Measurements from ENCODE around the gene GTF2A1.

The GTF2A1 gene

GRCh38 chr14:81165188-81165587 lies 55.6 kb downstream of the GTF2A1 start:
- Histone ChIP-seq H3K4me2 (ENCODE audit: low read depth, low read length) (no peak overlapping the region), H3K9ac (ENCODE audit: low read length) (no peak overlapping the region), H3K4me1 (ENCODE audit: low read length) (peaks cover 5% of the 10 kb centered on the region; the same call in 1 of the 2 replicates), H3K9me3 (replicated peaks; ENCODE audit: insufficient read depth, low read length) (no peaks in the 10 kb centered on the region), H3K27ac (ENCODE audit: low read length) (no peak overlapping the region), H3K4me3 (ENCODE audit: low read length) (no peak overlapping the region), H4K20me1 (ENCODE audit: insufficient read depth, low read length) (no peaks in the 10 kb centered on the region), H3K27me3 (replicated peaks; ENCODE audit: insufficient read depth, low read length) (no peaks in the 10 kb centered on the region), H3K79me2 (ENCODE audit: low read length) (no peaks in the 10 kb centered on the region), H3F3A (ENCODE audit: insufficient read depth, low read length) (no peaks in the 10 kb centered on the region), H3K36me3 (replicated peaks; ENCODE audit: insufficient read depth, low read length) (no peaks in the 10 kb centered on the region), H3K9me2 (replicated peaks; ENCODE audit: insufficient read depth, low read length) (no peaks in the 10 kb centered on the region), H2AFZ (ENCODE audit: low read length) (no peak overlapping the region)
- TF ChIP-seq EZH2phosphoT487 (IDR thresholded peaks at IDR 0.05; ENCODE audit: low read length) (no peak), CTCF (IDR thresholded peaks at IDR 0.05; ENCODE audit: low read length) (no peak), EZH2 (optimal IDR thresholded peaks at IDR 0.05; ENCODE audit: low read depth, low read length) (no peak)
- no peak for DNase-seq

GRCh38 chr14:81164167-81164774 lies 56.5 kb downstream of the GTF2A1 start:
- Histone ChIP-seq H3K4me2 (ENCODE audit: low read depth, low read length) (no peak overlapping the region), H3K27ac (ENCODE audit: low read length) (no peak overlapping the region)

GRCh38 chr14:81162941-81163340 lies 57.8 kb downstream of the GTF2A1 start:
- Histone ChIP-seq H3K4me2 (ENCODE audit: low read depth, low read length) (no peak overlapping the region), H3K9me3 (replicated peaks; ENCODE audit: insufficient read depth, low read length) (no peaks in the 10 kb centered on the region), H3K4me1 (ENCODE audit: low read length) (no peaks in the 10 kb centered on the region), H3K9me2 (replicated peaks; ENCODE audit: insufficient read depth, low read length) (no peaks in the 10 kb centered on the region), H3K27ac (ENCODE audit: low read length) (no peak overlapping the region), H3F3A (ENCODE audit: insufficient read depth, low read length) (no peaks in the 10 kb centered on the region), H3K36me3 (replicated peaks; ENCODE audit: insufficient read depth, low read length) (no peaks in the 10 kb centered on the region), H3K27me3 (replicated peaks; ENCODE audit: insufficient read depth, low read length) (no peaks in the 10 kb centered on the region), H2AFZ (ENCODE audit: low read length) (no peak overlapping the region), H3K9ac (ENCODE audit: low read length) (no peak overlapping the region), H3K4me3 (ENCODE audit: low read length) (no peak overlapping the region), H4K20me1 (ENCODE audit: insufficient read depth, low read length) (no peaks in the 10 kb centered on the region), H3K79me2 (ENCODE audit: low read length) (no peaks in the 10 kb centered on the region)
- TF ChIP-seq CTCF (IDR thresholded peaks at IDR 0.05; ENCODE audit: low read length): no peak
- TF ChIP-seq EZH2phosphoT487 (IDR thresholded peaks at IDR 0.05; ENCODE audit: low read length): no peak
- TF ChIP-seq EZH2 (optimal IDR thresholded peaks at IDR 0.05; ENCODE audit: low read depth, low read length): no peak
- DNase-seq: no peak

More at GRCh38 chr14:81164167-81164774, 56.5 kb downstream of the GTF2A1 start:
- TF ChIP-seq EZH2 (optimal IDR thresholded peaks at IDR 0.05; ENCODE audit: low read depth, low read length): no peak
- TF ChIP-seq CTCF (IDR thresholded peaks at IDR 0.05; ENCODE audit: low read length): peak; percentile 57
- no peak for TF ChIP-seq EZH2phosphoT487 (IDR thresholded peaks at IDR 0.05; ENCODE audit: low read length)
- no peaks in the 10 kb centered on the region for H3K36me3 ChIP-seq (replicated peaks; ENCODE audit: insufficient read depth, low read length)
- H3K9me3 ChIP-seq (replicated peaks; ENCODE audit: insufficient read depth, low read length): no peaks in the 10 kb centered on the region
- no peak overlapping the region for H3K4me3 ChIP-seq (ENCODE audit: low read length)
- H4K20me1 ChIP-seq (ENCODE audit: insufficient read depth, low read length): no peaks in the 10 kb centered on the region
- peak; percentile 49 for DNase-seq
- H2AFZ ChIP-seq (ENCODE audit: low read length): no peak overlapping the region
- H3K9ac ChIP-seq (ENCODE audit: low read length): no peak overlapping the region
- no peaks in the 10 kb centered on the region for H3K79me2 ChIP-seq (ENCODE audit: low read length)
- peaks cover 1% of the 10 kb centered on the region; the same call in 1 of the 2 replicates for H3K4me1 ChIP-seq (ENCODE audit: low read length)
- no peaks in the 10 kb centered on the region for H3F3A ChIP-seq (ENCODE audit: insufficient read depth, low read length)
- no peaks in the 10 kb centered on the region for H3K9me2 ChIP-seq (replicated peaks; ENCODE audit: insufficient read depth, low read length)
- H3K27me3 ChIP-seq (replicated peaks; ENCODE audit: insufficient read depth, low read length): no peaks in the 10 kb centered on the region

All from MM.1S (cell line).